ENCODE measurements around the gene HTR4. TPM values are rescaled to one million over a fixed set of nuclear protein-coding genes. Genes with fewer than 3 reads are reported as not detected.

The HTR4 gene
- total RNA-seq, 4 donors from 2014 or later: 0.21 TPM; not detected in 3

DNA sequence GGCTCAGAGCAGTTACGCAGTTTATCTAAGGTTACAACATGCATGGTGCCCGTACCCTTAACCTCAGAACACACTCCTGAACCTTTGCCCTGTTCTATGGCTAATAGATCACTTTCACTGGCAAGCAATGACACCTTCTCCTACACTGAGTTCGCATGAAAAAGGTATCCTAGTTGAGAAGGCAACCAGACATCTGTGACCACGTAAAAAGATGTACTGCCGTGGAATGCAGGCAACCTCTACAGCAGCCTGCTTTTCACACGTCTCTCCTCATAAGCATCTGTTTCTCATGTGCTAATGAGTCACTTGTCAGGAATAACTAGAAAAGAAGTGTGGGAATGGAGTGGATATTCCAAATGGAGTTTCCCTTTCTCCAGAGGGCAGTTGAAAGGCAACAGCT, 199.1 kb downstream of the HTR4 start:
- Histone ChIP-seq H3K4me1 (no peaks in the 10 kb centered on the region), H3K27me3 (no peaks in the 10 kb centered on the region), H3K36me3 (no peaks in the 10 kb centered on the region), H3K9me3 (no peaks in the 10 kb centered on the region), H3K4me3 (no peak overlapping the region), H3K27ac (no peak overlapping the region)
- TF ChIP-seq POLR2A (IDR thresholded peaks at IDR 0.05): no peak
- no peak for TF ChIP-seq EP300 (IDR thresholded peaks at IDR 0.05)
- no peak for TF ChIP-seq CTCF (IDR thresholded peaks at IDR 0.05)
- no peak for DNase-seq (ENCODE audit: low spot score in 2 of 2)
- 66 to 73% methylated on average over 6 of the region's 6 CpGs for WGBS, 2 donors

- Histone ChIP-seq H3K27me3 (no peaks in the 10 kb centered on the region), H3K9me3 (no peaks in the 10 kb centered on the region), H3K4me1 (no peaks in the 10 kb centered on the region), H3K27ac (no peak overlapping the region), H3K36me3 (no peaks in the 10 kb centered on the region), H3K4me3 (no peak overlapping the region)
- no peak for TF ChIP-seq EP300 (IDR thresholded peaks at IDR 0.05)
- no peak for TF ChIP-seq POLR2A (IDR thresholded peaks at IDR 0.05)
- no peak for TF ChIP-seq CTCF (IDR thresholded peaks at IDR 0.05)
- WGBS, 2 donors: 79 to 88% methylated on average over 5 of the region's 5 CpGs
- DNase-seq (ENCODE audit: low spot score in 2 of 2): no peak
Measured at GRCh38 chr5:148454576-148454975, 199.8 kb downstream of the HTR4 start.

DNA sequence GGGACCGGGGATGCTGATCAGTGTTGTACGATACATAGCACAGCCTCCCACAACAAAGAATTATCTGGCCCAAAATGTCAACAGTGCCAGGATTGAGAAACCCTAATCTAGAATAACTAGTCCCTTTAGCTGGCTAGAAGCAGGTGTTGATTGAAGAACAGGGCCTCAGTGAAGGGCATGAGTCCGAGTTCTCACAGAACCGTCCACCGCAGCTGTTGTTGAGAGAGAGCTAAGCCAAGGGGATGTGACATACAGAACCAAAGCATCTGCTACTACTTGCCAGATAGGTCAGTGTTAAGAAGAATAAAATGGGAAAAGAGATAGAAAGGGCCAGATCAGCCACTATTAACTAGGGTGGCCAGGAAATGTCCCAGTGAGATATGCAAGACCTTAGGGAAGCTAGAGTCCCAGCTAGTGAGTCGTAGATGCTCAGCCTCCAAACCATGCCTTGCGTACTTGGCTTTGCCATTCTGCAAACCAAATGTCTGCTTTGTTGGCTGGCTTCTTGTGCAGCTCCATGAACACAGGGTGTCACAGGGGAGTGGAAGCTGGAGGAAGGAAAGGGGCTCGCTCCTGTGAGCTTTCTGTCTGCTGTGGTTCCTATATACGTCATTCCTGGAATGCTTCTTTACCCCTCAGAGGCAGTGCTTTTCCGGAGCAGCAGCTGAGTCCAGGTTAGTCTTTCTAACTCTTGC, 201.7 kb downstream of the HTR4 start:
- H3K4me1 ChIP-seq: no peaks in the 10 kb centered on the region
- H3K27me3 ChIP-seq: no peaks in the 10 kb centered on the region
- DNase-seq (ENCODE audit: low spot score in 2 of 2): no peak
- WGBS, 2 donors: 84 to 86% methylated on average over 10 of the region's 10 CpGs
- no peak overlapping the region for H3K4me3 ChIP-seq
- TF ChIP-seq POLR2A (IDR thresholded peaks at IDR 0.05) (no peak), CTCF (IDR thresholded peaks at IDR 0.05) (no peak)
- no peaks in the 10 kb centered on the region for H3K36me3 ChIP-seq
- H3K27ac ChIP-seq: no peak overlapping the region
- no peaks in the 10 kb centered on the region for H3K9me3 ChIP-seq

DNA sequence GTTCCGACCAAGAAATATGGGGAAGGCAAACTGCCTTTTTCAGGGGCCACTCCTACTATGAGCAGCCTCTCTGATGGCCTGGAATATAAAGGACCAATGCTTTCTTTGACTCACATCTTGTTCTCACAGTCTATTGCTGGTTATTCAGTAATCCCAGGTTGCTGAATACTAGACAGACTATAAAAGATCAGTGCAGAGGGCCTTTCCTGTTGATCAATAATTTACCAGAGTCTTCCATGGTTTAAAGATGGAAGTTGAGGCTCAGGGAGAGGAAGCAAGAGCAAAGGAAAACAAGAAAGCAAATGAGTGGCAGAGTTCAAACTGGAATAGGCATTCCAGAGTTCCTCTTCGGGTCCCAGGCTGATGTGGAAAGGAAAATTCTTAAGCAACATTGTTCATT, 207.7 kb downstream of the HTR4 start:
- no peaks in the 10 kb centered on the region for H3K4me1 ChIP-seq
- WGBS, 2 donors: 38 to 50% methylated on average over 2 of the region's 2 CpGs
- H3K9me3 ChIP-seq: no peaks in the 10 kb centered on the region
- TF ChIP-seq POLR2A (IDR thresholded peaks at IDR 0.05): no peak
- no peak for TF ChIP-seq EP300 (IDR thresholded peaks at IDR 0.05)
- TF ChIP-seq CTCF (IDR thresholded peaks at IDR 0.05): no peak
- peaks cover 0 to 19% (median under 1%) of the 10 kb centered on the region in 3 donors for H3K36me3 ChIP-seq
- H3K27ac ChIP-seq: no peak overlapping the region
- H3K27me3 ChIP-seq: no peaks in the 10 kb centered on the region
- H3K4me3 ChIP-seq: no peak overlapping the region
- DNase-seq (ENCODE audit: low spot score in 2 of 2): no peak

DNA sequence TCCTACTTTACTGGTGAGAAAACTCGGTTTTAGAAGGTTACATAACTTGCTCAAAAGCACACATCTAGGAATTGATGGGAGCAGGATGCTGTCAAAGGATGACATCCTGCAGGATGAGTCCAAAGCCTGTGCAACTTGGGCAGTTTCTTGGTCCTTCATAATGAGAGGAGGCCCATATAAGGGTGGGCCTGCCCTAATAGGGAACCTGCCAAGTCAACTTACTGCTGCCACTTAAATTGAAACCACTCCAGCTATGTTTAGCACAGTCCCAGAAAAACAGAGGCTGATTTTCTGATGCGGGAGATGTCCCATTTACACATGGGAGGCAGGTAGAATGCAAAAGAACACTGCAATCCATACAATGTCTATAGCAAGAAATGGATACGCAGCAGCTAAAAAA, 208.7 kb downstream of the HTR4 start:
- Histone ChIP-seq H3K9me3 (no peaks in the 10 kb centered on the region), H3K36me3 (peaks cover 0 to 30% (median 7%) of the 10 kb centered on the region in 3 donors), H3K4me3 (no peak overlapping the region), H3K27me3 (no peaks in the 10 kb centered on the region), H3K27ac (no peak overlapping the region), H3K4me1 (no peaks in the 10 kb centered on the region)
- WGBS, 2 donors: 80% methylated on average over 3 of the region's 3 CpGs
- no peak for DNase-seq (ENCODE audit: low spot score in 2 of 2)
- TF ChIP-seq POLR2A (IDR thresholded peaks at IDR 0.05) (no peak), EP300 (IDR thresholded peaks at IDR 0.05) (no peak), CTCF (IDR thresholded peaks at IDR 0.05) (no peak)

All from tibial nerve (tissue), 4 donors.